Upper lobe of left lung (tissue), 4 donors: ENCODE measurements around the gene ZNF716.

Experiments
- POLR2AphosphoS5 ChIP-seq, 2 donors: sonication (generic); formaldehyde crosslinking; IDR thresholded peaks; one replicate each; pipeline ENCODE4 v1.5.1; 2017; ENCODE audit warnings: antibody characterized with exemption in 2 of 2
- TF ChIP-seq, protein P1 (sequence below), 6 experiments: fragments of 450-650 bp in 4 of 6; fragments of 200-600 bp in 2 of 6; sonication (generic) in 2 of 6; IDR thresholded peaks; one replicate each; pipeline ENCODE4 v1.5.1; 2016 to 2019; ENCODE audit warnings: antibody characterized with exemption in 6 of 6

DNA sequence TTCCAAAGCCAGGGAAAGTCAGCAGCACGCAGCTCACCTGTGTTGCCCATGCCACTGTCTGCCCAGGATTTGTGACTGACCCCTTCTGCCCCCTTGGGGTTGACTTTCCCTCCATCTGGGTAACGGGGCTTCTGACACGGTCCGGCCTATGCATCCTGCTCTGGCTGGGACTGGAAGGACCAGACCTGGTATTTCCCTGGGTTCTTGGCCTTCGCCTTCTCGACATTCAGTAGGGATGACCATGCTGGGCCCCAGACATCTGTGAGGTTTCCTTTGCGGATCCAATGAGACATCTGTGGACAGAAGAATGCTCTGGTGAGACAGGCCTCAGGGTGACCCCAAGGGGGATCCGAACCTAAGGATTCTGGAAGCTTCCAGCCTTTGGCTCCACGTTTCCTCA, 34.2 kb upstream of the ZNF716 start:
- no peak for TF ChIP-seq POLR2AphosphoS5 (IDR thresholded peaks at IDR 0.05)
- TF ChIP-seq, protein P1, sequence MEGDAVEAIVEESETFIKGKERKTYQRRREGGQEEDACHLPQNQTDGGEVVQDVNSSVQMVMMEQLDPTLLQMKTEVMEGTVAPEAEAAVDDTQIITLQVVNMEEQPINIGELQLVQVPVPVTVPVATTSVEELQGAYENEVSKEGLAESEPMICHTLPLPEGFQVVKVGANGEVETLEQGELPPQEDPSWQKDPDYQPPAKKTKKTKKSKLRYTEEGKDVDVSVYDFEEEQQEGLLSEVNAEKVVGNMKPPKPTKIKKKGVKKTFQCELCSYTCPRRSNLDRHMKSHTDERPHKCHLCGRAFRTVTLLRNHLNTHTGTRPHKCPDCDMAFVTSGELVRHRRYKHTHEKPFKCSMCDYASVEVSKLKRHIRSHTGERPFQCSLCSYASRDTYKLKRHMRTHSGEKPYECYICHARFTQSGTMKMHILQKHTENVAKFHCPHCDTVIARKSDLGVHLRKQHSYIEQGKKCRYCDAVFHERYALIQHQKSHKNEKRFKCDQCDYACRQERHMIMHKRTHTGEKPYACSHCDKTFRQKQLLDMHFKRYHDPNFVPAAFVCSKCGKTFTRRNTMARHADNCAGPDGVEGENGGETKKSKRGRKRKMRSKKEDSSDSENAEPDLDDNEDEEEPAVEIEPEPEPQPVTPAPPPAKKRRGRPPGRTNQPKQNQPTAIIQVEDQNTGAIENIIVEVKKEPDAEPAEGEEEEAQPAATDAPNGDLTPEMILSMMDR (IDR thresholded peaks at IDR 0.05) = no peak
